PFSK-1 (cell line): Measurements from ENCODE around the gene CRYZL1.

Experiments
- FOXP2 ChIP-seq: optimal IDR thresholded peaks from 2 replicates; pipeline ENCODE3; 2011; ENCODE audit warnings: borderline replicate concordance, control low read depth, inconsistent platforms; ENCODE audit not compliant: insufficient read depth; ENCODE audit errors: extremely low read length, extremely low read depth
- POLR2AphosphoS5 ChIP-seq: IDR thresholded peaks from 2 replicates; pipeline ENCODE4 v1.6.1; 2012; ENCODE audit warnings: low read depth, mild to moderate bottlenecking, control low read depth, low read length, moderate library complexity
- SIN3A ChIP-seq: IDR thresholded peaks from 2 replicates; pipeline ENCODE4 v1.6.1; 2012; ENCODE audit warnings: mild to moderate bottlenecking, low read length, moderate library complexity, borderline replicate concordance; ENCODE audit not compliant: insufficient read depth
- TAF1 ChIP-seq: IDR thresholded peaks from 2 replicates; pipeline ENCODE4 v1.6.1; 2012; ENCODE audit warnings: low read length, control low read depth, borderline replicate concordance; ENCODE audit not compliant: insufficient read depth
- TF ChIP-seq, protein P1 (sequence below), 2 experiments: IDR thresholded peaks; 2 replicates each; pipeline versions ENCODE4 v1.6.1 to v1.8.0; 2011 to 2012; ENCODE audit warnings: low read depth in 2 of 2, low read length in 2 of 2, control low read depth in 1 of 2, inconsistent platforms in 1 of 2, mild to moderate bottlenecking in 1 of 2, moderate library complexity in 1 of 2; ENCODE audit not compliant: insufficient read depth in 1 of 2

The CRYZL1 gene

DNA sequence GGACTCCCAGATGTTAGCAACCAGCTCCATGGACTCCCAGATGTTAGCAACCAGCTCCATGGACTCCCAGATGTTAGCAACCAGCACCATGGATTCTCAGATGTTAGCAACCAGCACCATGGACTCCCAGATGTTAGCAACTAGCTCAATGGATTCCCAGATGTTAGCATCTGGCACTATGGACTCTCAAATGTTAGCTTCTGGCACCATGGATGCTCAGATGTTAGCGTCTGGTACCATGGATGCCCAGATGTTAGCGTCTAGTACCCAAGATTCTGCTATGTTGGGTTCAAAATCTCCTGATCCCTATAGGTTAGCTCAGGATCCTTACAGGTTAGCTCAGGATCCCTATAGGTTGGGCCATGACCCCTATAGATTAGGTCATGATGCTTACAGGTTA lies 89.9 kb downstream of the CRYZL1 start:
- TF ChIP-seq SIN3A (no peak), POLR2AphosphoS5 (no peak), FOXP2 (no peak), TAF1 (no peak)
- TF ChIP-seq, protein P1, sequence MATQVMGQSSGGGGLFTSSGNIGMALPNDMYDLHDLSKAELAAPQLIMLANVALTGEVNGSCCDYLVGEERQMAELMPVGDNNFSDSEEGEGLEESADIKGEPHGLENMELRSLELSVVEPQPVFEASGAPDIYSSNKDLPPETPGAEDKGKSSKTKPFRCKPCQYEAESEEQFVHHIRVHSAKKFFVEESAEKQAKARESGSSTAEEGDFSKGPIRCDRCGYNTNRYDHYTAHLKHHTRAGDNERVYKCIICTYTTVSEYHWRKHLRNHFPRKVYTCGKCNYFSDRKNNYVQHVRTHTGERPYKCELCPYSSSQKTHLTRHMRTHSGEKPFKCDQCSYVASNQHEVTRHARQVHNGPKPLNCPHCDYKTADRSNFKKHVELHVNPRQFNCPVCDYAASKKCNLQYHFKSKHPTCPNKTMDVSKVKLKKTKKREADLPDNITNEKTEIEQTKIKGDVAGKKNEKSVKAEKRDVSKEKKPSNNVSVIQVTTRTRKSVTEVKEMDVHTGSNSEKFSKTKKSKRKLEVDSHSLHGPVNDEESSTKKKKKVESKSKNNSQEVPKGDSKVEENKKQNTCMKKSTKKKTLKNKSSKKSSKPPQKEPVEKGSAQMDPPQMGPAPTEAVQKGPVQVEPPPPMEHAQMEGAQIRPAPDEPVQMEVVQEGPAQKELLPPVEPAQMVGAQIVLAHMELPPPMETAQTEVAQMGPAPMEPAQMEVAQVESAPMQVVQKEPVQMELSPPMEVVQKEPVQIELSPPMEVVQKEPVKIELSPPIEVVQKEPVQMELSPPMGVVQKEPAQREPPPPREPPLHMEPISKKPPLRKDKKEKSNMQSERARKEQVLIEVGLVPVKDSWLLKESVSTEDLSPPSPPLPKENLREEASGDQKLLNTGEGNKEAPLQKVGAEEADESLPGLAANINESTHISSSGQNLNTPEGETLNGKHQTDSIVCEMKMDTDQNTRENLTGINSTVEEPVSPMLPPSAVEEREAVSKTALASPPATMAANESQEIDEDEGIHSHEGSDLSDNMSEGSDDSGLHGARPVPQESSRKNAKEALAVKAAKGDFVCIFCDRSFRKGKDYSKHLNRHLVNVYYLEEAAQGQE (IDR thresholded peaks at IDR 0.05; ENCODE audit: insufficient read depth in 1 of 2, low read depth in 2 of 2, low read length in 2 of 2) = no peak

DNA sequence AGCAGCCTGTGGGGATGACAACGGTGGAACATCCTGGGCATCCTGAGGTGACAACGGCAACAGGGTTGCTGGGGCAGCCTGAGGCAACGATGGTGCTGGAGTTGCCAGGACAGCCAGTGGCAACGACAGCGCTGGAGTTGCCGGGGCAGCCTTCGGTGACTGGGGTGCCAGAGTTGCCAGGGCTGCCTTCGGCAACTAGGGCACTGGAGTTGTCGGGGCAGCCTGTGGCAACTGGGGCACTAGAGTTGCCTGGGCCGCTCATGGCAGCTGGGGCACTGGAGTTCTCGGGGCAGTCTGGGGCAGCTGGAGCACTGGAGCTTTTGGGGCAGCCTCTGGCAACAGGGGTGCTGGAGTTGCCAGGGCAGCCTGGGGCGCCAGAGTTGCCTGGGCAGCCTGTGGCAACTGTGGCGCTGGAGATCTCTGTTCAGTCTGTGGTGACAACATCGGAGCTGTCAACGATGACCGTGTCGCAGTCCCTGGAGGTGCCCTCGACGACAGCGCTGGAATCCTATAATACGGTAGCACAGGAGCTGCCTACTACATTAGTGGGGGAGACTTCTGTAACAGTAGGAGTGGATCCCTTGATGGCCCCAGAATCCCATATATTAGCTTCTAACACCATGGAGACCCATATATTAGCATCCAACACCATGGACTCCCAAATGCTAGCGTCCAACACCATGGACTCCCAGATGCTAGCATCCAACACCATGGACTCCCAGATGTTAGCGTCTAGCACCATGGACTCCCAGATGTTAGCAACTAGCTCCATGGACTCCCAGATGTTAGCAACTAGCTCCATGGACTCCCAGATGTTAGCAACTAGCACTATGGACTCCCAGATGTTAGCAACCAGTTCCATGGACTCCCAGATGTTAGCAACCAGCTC lies 90.5 kb downstream of the CRYZL1 start:
- TF ChIP-seq, protein P1 (IDR thresholded peaks at IDR 0.05; ENCODE audit: insufficient read depth in 1 of 2, low read depth in 2 of 2, low read length in 2 of 2) = no peak
- TF ChIP-seq SIN3A (no peak), POLR2AphosphoS5 (no peak), FOXP2 (no peak)

DNA sequence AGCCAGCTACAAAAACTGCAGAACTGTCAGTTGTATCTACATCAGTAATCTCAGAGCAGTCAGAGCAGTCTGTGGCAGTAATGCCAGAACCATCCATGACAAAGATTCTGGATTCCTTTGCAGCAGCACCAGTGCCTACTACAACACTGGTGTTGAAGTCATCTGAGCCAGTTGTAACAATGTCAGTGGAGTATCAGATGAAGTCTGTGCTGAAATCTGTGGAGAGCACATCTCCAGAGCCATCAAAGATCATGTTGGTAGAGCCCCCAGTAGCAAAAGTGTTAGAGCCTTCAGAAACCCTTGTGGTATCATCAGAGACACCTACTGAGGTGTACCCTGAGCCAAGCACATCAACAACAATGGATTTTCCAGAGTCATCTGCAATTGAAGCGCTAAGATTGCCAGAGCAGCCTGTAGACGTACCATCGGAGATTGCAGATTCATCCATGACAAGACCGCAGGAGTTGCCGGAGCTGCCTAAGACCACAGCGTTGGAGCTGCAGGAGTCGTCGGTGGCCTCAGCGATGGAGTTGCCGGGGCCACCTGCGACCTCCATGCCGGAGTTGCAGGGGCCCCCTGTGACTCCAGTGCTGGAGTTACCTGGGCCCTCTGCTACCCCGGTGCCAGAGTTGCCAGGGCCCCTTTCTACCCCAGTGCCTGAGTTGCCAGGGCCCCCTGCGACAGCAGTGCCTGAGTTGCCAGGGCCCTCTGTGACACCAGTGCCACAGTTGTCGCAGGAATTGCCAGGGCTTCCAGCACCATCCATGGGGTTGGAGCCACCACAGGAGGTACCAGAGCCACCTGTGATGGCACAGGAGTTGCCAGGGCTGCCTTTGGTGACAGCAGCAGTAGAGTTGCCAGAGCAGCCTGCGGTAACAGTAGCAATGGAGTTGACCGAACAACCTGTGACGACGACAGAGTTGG lies 91.4 kb downstream of the CRYZL1 start:
- TF ChIP-seq FOXP2 (no peak), TAF1 (no peak), POLR2AphosphoS5 (no peak), SIN3A (no peak)
- TF ChIP-seq, protein P1 (IDR thresholded peaks at IDR 0.05; ENCODE audit: insufficient read depth in 1 of 2, low read depth in 2 of 2, low read length in 2 of 2) = no peak

DNA sequence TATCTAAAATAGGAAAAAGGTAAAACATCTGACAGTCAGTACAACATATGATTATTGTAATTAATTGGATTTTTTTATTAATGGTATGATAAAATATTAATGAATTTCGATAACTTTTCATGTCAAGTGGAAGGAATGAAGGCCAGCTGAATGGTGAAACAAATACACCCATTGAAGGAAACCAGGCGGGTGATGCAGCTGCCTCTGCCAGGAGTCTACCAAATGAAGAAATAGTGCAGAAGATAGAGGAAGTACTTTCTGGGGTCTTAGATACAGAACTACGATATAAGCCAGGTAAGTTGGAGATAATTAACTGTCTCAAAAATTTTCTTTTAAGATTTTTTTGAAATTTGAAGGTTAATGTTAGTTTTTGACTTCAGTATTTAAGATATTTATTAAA lies 95.5 kb downstream of the CRYZL1 start:
- no peak for TF ChIP-seq FOXP2
- no peak for TF ChIP-seq TAF1
- TF ChIP-seq, protein P1 (IDR thresholded peaks at IDR 0.05; ENCODE audit: insufficient read depth in 1 of 2, low read depth in 2 of 2, low read length in 2 of 2) = no peak
- no peak for TF ChIP-seq POLR2AphosphoS5
- no peak for TF ChIP-seq SIN3A
